DOHH2 (cell line): Measurements from ENCODE around the gene CLEC7A.

ENCODE experiments used
- H3F3A ChIP-seq: fragments of 200-600 bp; sonication (generic), shearing (Covaris generic); 2 replicates; pipeline ENCODE4 v1.6.0; 2016; ENCODE audit warnings: antibody characterized with exemption, mild to moderate bottlenecking; ENCODE audit not compliant: control insufficient read depth, insufficient read depth
- H3K27ac ChIP-seq: fragments of 200-600 bp; sonication (generic); 2 replicates; pipeline ENCODE4 v1.5.1; 2014; ENCODE audit warnings: low read depth, mild to moderate bottlenecking, low read length, moderate library complexity
- H3K27me3 ChIP-seq: fragments of 200-600 bp; sonication (generic); 2 replicates; pipeline ENCODE4 v1.6.1; 2014; ENCODE audit warnings: mild to moderate bottlenecking, low read length, mixed read lengths; ENCODE audit not compliant: control insufficient read depth
- H3K36me3 ChIP-seq: fragments of 200-600 bp; sonication (generic); 2 replicates; pipeline ENCODE4 v1.6.1; 2014; ENCODE audit warnings: mild to moderate bottlenecking, low read length, moderate library complexity, mixed read lengths; ENCODE audit not compliant: control insufficient read depth
- H3K4me1 ChIP-seq: fragments of 200-600 bp; sonication (generic); 2 replicates; pipeline ENCODE4 v1.6.1; 2014; ENCODE audit warnings: mild to moderate bottlenecking, low read length, mixed read lengths; ENCODE audit not compliant: control insufficient read depth
- H3K4me2 ChIP-seq: fragments of 200-600 bp; sonication (generic); 2 replicates; pipeline ENCODE4 v1.6.0; 2014; ENCODE audit warnings: mild to moderate bottlenecking, low read length, moderate library complexity
- H3K4me3 ChIP-seq: fragments of 200-600 bp; sonication (generic); 2 replicates; pipeline ENCODE4 v1.5.1; 2014; ENCODE audit warnings: mild to moderate bottlenecking, low read length, mixed read lengths
- H3K79me2 ChIP-seq: fragments of 200-600 bp; sonication (generic); 2 replicates; pipeline ENCODE4 v1.6.1; 2014; ENCODE audit warnings: mild to moderate bottlenecking, low read length, mixed read lengths; ENCODE audit not compliant: control insufficient read depth
- H3K9me2 ChIP-seq: fragments of 200-600 bp; sonication (generic); replicated peaks from 2 replicates; pipeline ENCODE4 v1.6.1; 2014; ENCODE audit warnings: mild to moderate bottlenecking, low read length, mixed read lengths; ENCODE audit not compliant: control insufficient read depth
- H3K9me3 ChIP-seq: fragments of 200-600 bp; sonication (generic); 2 replicates; pipeline ENCODE4 v1.6.1; 2014; ENCODE audit warnings: antibody characterized with exemption, low read length, mixed read lengths; ENCODE audit not compliant: control insufficient read depth, insufficient read depth
- H4K20me1 ChIP-seq: fragments of 200-600 bp; sonication (generic); 2 replicates; pipeline ENCODE4 v1.6.0; 2014; ENCODE audit warnings: low read depth, mild to moderate bottlenecking, antibody characterized with exemption, low read length, moderate library complexity; ENCODE audit not compliant: control insufficient read depth, insufficient read depth
- EZH2phosphoT487 ChIP-seq: fragments of 200-600 bp; sonication (generic); IDR thresholded peaks from 2 replicates; pipeline ENCODE4 v1.6.1; 2017; ENCODE audit warnings: borderline replicate concordance, mild to moderate bottlenecking, antibody characterized with exemption, low read length, moderate library complexity, mixed read lengths
- TF ChIP-seq, protein P1 (sequence below): fragments of 200-600 bp; sonication (generic); IDR thresholded peaks from one replicate; pipeline ENCODE4 v1.5.1; 2014; ENCODE audit warnings: antibody characterized with exemption, mild to moderate bottlenecking, low read depth, low read length; ENCODE audit not compliant: poor library complexity, severe bottlenecking

Gene CLEC7A

DNA sequence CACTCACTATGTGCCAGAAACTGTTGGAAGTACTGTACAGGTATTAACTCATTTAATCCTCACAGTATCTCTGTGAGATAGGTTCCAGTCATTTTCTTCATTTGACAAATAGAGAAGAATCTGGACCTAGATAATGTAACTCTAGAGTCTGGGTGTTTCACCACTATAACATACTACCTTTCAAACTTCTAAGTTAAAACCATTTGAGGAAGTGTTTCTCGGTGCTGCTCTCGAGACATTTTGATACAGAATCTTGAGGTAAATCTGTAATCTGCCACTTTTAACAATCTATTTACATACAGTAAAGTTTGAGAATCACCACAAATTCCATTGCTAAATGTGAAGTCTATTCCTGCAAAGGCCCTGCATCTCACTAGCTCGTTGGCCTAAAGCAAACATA is 33.1 kb upstream of the CLEC7A start:
- Histone ChIP-seq H3K27me3 (no peaks in the 10 kb centered on the region), H3K79me2 (no peaks in the 10 kb centered on the region), H4K20me1 (no peaks in the 10 kb centered on the region), H3K4me3 (no peak overlapping the region), H3F3A (peaks cover 8% of the 10 kb centered on the region; the same call in 1 of the 2 replicates), H3K9me2 (no peaks in the 10 kb centered on the region), H3K4me1 (peaks cover 44% of the 10 kb centered on the region), H3K9me3 (no peaks in the 10 kb centered on the region), H3K27ac (no peak overlapping the region), H3K36me3 (no peaks in the 10 kb centered on the region), H3K4me2 (no peak overlapping the region)
- TF ChIP-seq, protein P1, sequence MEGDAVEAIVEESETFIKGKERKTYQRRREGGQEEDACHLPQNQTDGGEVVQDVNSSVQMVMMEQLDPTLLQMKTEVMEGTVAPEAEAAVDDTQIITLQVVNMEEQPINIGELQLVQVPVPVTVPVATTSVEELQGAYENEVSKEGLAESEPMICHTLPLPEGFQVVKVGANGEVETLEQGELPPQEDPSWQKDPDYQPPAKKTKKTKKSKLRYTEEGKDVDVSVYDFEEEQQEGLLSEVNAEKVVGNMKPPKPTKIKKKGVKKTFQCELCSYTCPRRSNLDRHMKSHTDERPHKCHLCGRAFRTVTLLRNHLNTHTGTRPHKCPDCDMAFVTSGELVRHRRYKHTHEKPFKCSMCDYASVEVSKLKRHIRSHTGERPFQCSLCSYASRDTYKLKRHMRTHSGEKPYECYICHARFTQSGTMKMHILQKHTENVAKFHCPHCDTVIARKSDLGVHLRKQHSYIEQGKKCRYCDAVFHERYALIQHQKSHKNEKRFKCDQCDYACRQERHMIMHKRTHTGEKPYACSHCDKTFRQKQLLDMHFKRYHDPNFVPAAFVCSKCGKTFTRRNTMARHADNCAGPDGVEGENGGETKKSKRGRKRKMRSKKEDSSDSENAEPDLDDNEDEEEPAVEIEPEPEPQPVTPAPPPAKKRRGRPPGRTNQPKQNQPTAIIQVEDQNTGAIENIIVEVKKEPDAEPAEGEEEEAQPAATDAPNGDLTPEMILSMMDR, result no peak
- TF ChIP-seq EZH2phosphoT487, result no peak

DNA sequence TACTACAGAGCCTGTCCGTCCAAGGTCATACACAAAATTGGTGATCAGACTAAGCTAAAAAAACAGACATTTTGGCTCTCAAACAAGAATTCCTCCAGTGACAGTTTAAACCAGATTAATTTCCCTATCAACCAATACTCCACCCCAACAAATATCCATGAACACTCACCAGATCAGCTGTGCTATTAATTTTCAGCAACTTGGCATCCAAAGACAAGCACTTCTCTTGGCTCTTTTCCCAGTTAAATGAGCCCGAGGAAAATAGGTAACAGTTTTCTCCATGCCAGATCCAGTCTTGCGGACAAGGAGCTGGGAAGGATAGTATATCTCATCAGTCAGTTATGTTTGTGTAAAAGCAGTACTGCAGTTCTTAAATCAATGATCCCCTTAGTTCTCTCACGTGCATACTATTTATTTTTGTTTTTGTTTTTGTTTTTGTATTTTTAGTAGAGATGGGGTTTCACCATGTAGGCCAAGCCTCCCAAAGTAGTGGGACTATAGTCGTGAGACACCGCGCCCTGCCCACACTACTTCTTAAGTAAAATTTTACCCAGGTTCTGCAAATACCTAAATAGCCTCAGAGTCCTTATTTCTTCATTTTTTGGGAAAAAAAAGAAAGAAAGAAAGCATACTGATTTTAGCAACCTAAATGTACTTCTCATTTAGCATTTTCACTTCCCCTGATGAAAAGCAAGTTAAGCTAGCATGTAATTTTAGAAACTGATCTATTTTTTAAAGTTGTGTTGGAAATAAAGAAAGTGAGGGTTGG is 30.8 kb upstream of the CLEC7A start:
- no peaks in the 10 kb centered on the region for H3K9me2 ChIP-seq
- no peaks in the 10 kb centered on the region for H3K27me3 ChIP-seq
- no peaks in the 10 kb centered on the region for H3K9me3 ChIP-seq
- peaks cover 8% of the 10 kb centered on the region; the same call in 1 of the 2 replicates for H3F3A ChIP-seq
- no peaks in the 10 kb centered on the region for H3K36me3 ChIP-seq
- H3K4me1 ChIP-seq, result peaks cover 49% of the 10 kb centered on the region
- no peak for TF ChIP-seq EZH2phosphoT487
- TF ChIP-seq, protein P1, result no peak
- no peaks in the 10 kb centered on the region for H3K79me2 ChIP-seq
- peak overlapping the region; percentile 40 for H3K4me2 ChIP-seq
- no peak overlapping the region for H3K27ac ChIP-seq
- H3K4me3 ChIP-seq, result peak overlapping the region; percentile 8; the same call in 1 of the 2 replicates
- no peaks in the 10 kb centered on the region for H4K20me1 ChIP-seq

DNA sequence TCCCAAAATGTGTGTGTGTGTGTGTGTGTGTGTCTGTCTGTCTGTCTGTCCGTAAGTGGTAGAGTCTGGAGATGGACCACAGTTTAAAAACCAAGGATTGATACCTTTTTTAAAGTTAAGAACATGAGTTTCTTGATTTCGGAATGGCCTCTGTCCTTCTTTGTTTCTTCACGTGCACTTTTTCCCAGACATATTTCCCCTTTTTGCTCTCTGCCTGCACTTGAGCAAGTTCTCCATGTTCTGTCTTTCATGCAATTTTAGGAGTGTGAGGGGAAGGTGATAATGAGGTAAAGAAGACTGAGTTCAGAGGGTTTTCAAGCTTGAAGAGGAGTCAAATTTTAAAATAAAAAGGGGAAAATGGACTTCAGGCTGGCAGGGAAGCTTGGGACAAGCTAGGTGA is 29.3 kb upstream of the CLEC7A start:
- Histone ChIP-seq H3K9me2 (no peaks in the 10 kb centered on the region), H4K20me1 (no peaks in the 10 kb centered on the region), H3K4me2 (peak overlapping the region; percentile 65), H3K4me1 (peaks cover 49% of the 10 kb centered on the region), H3K27ac (peak overlapping the region; percentile 60), H3K27me3 (no peaks in the 10 kb centered on the region), H3K79me2 (no peaks in the 10 kb centered on the region), H3K36me3 (no peaks in the 10 kb centered on the region), H3K9me3 (no peaks in the 10 kb centered on the region), H3F3A (peaks cover 8% of the 10 kb centered on the region; the same call in 1 of the 2 replicates), H3K4me3 (peak overlapping the region; percentile 50)
- TF ChIP-seq, protein P1, result no peak
- TF ChIP-seq EZH2phosphoT487, result no peak
